GM23248 (cell line): ENCODE data around the gene NIPBL. TPM values are rescaled to one million over a fixed set of nuclear protein-coding genes. Genes with fewer than 3 reads are reported as not detected.

Source experiments
- DNase-seq: peaks from one replicate; pipeline ENCODE4 v3.0.0-alpha.2; 2015
- H2AFZ ChIP-seq: fragments of 200-600 bp; sonication (generic); 2 replicates; pipeline ENCODE4 v1.6.1; 2016; ENCODE audit warnings: antibody characterized with exemption
- H3F3A ChIP-seq: fragments of 200-600 bp; sonication (generic); 2 replicates; pipeline ENCODE4 v1.6.1; 2016; ENCODE audit warnings: mild to moderate bottlenecking, antibody characterized with exemption, mixed run types; ENCODE audit not compliant: insufficient read depth
- H3K27ac ChIP-seq: fragments of 200-600 bp; sonication (generic); 2 replicates; pipeline ENCODE4 v1.5.1; 2016; ENCODE audit warnings: mild to moderate bottlenecking
- H3K27me3 ChIP-seq: fragments of 200-600 bp; sonication (generic); replicated peaks from 2 replicates; pipeline ENCODE4 v1.6.1; 2016; ENCODE audit warnings: mild to moderate bottlenecking; ENCODE audit not compliant: insufficient read depth
- H3K36me3 ChIP-seq: fragments of 200-600 bp; sonication (generic); 2 replicates; pipeline ENCODE4 v1.6.1; 2016; ENCODE audit warnings: low read depth, mild to moderate bottlenecking
- H3K4me1 ChIP-seq: fragments of 200-600 bp; sonication (generic); 2 replicates; pipeline ENCODE4 v1.6.1; 2016; ENCODE audit warnings: mild to moderate bottlenecking; ENCODE audit not compliant: insufficient read depth
- H3K4me2 ChIP-seq: fragments of 200-600 bp; sonication (generic); one replicate; pipeline ENCODE4 v1.6.1; 2016; ENCODE audit warnings: mild to moderate bottlenecking; ENCODE audit not compliant: unreplicated experiment
- H3K4me3 ChIP-seq: fragments of 200-600 bp; sonication (generic); 2 replicates; pipeline ENCODE4 v1.5.1; 2016; ENCODE audit warnings: mild to moderate bottlenecking
- H3K79me2 ChIP-seq: fragments of 200-600 bp; sonication (generic); 2 replicates; pipeline ENCODE4 v1.6.1; 2016; ENCODE audit warnings: mild to moderate bottlenecking; ENCODE audit not compliant: insufficient read depth
- H3K9ac ChIP-seq: fragments of 200-600 bp; sonication (generic); 2 replicates; pipeline ENCODE4 v1.6.1; 2016; ENCODE audit warnings: mild to moderate bottlenecking
- H3K9me2 ChIP-seq: fragments of 200-600 bp; sonication (generic); 2 replicates; pipeline ENCODE4 v1.6.1; 2016; ENCODE audit warnings: mixed run types, mild to moderate bottlenecking, moderate library complexity; ENCODE audit not compliant: insufficient read depth
- H3K9me3 ChIP-seq: fragments of 200-600 bp; sonication (generic); one replicate; pipeline ENCODE4 v1.6.1; 2017; ENCODE audit warnings: low read depth
- H4K20me1 ChIP-seq: fragments of 200-600 bp; sonication (generic); 2 replicates; pipeline ENCODE4 v1.6.0; 2016; ENCODE audit not compliant: insufficient read depth
- EZH2 ChIP-seq: fragments of 200-600 bp; sonication (generic); IDR thresholded peaks from 2 replicates; pipeline ENCODE4 v1.6.1; 2018; ENCODE audit warnings: antibody characterized with exemption, mild to moderate bottlenecking; ENCODE audit not compliant: insufficient read depth, poor library complexity, severe bottlenecking
- EZH2phosphoT487 ChIP-seq: fragments of 200-600 bp; sonication (generic); IDR thresholded peaks from 2 replicates; pipeline ENCODE4 v1.6.1; 2018; ENCODE audit warnings: antibody characterized with exemption, moderate library complexity, mild to moderate bottlenecking, low read depth; ENCODE audit not compliant: insufficient read depth
- WGBS, 2 experiments: methylation state at CpG; one replicate each; pipeline ENCODE4 v1.1.6; 2015 to 2017; ENCODE audit warnings: low lambda C conversion rate in 2 of 2, low coverage in 1 of 2; ENCODE audit errors: missing lambda C conversion rate in 2 of 2; 5-methylcytosine and 5-hydroxymethylcytosine counted together
- in situ Hi-C: fragments of 300-500 bp; cut with MboI; formaldehyde crosslinking; loops from 2 replicates; pipeline ENCODE4 v1.15.0; 2020
- polyA plus RNA-seq: library from polyadenylated mRNA; unstranded; fragments of >200 nt; fragmentation: Nextera tagmentation; extraction: Ambion mirVana; gene quantifications from 2 replicates; pipeline ENCODE4 v1.2.1, GENCODE V29; 2016
- total RNA-seq: library from RNA; depleted of rRNA; stranded (reverse); fragments of >200 nt; shearing (Covaris generic); gene quantifications from 2 replicates; pipeline ENCODE4 v1.2.3, GENCODE V29; 2014

NIPBL gene
- total and polyA plus RNA-seq, 2 experiments from 2014 or later = 12.5 to 15.7 TPM

- in situ Hi-C loops = no loop called here
- 96 to 98% methylated on average over 18 of the region's 18 CpGs for WGBS, 2 experiments
- peaks cover 33% of the 10 kb centered on the region for H4K20me1 ChIP-seq
These were observed 9.3 kb downstream of the NIPBL start for GRCh38 chr5:36885566-36886485.

DNA sequence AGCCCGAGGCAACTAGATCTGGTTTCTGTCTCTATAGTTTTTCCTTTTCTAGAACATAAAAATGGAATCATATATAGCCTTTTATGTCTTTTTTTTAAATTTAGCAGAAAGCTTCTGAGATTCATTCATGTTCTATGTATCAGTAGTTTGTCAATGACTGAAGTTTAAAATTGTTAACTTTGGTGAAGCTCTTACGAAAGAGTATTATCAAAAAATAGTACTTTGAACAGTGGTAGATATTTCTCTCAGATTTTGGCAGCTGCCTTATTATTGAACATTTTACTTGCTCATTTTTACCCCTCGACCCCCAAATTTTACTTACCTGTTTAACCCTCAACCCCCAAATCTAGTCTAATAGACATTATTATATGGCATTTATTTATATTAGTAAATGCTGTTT is 10.2 kb downstream of the NIPBL start:
- Histone ChIP-seq H3K36me3 (no peaks in the 10 kb centered on the region), H3K9ac (no peak overlapping the region), H2AFZ (no peak overlapping the region), H4K20me1 (peaks cover 33% of the 10 kb centered on the region), H3K9me2 (no peaks in the 10 kb centered on the region), H3K27me3 (no peaks in the 10 kb centered on the region), H3K27ac (no peak overlapping the region), H3K79me2 (peaks cover 100% of the 10 kb centered on the region), H3K4me3 (no peak overlapping the region), H3K4me2 (no peak overlapping the region), H3F3A (no peaks in the 10 kb centered on the region), H3K9me3 (no peaks in the 10 kb centered on the region), H3K4me1 (peaks cover 3% of the 10 kb centered on the region; the same call in 1 of the 2 replicates)
- 91% methylated on average over 3 of the region's 3 CpGs for WGBS, 2 experiments
- no peak for DNase-seq
- in situ Hi-C loops = no loop called here
- TF ChIP-seq EZH2phosphoT487 (no peak), EZH2 (no peak)

More at GRCh38 chr5:36885566-36886485, 9.3 kb downstream of the NIPBL start:
- H3K27me3 ChIP-seq = no peaks in the 10 kb centered on the region
- DNase-seq = no peak
- peaks cover 13% of the 10 kb centered on the region for H3K4me1 ChIP-seq
- no peaks in the 10 kb centered on the region for H3K36me3 ChIP-seq
- no peak overlapping the region for H3K4me3 ChIP-seq
- no peaks in the 10 kb centered on the region for H3K9me2 ChIP-seq
- no peaks in the 10 kb centered on the region for H3F3A ChIP-seq
- no peak overlapping the region for H3K9ac ChIP-seq
- no peaks in the 10 kb centered on the region for H3K9me3 ChIP-seq
- no peak overlapping the region for H3K4me2 ChIP-seq
- TF ChIP-seq EZH2phosphoT487 (no peak), EZH2 (no peak)
- H3K79me2 ChIP-seq = peaks cover 100% of the 10 kb centered on the region
- H2AFZ ChIP-seq = no peak overlapping the region
- H3K27ac ChIP-seq = no peak overlapping the region

DNA sequence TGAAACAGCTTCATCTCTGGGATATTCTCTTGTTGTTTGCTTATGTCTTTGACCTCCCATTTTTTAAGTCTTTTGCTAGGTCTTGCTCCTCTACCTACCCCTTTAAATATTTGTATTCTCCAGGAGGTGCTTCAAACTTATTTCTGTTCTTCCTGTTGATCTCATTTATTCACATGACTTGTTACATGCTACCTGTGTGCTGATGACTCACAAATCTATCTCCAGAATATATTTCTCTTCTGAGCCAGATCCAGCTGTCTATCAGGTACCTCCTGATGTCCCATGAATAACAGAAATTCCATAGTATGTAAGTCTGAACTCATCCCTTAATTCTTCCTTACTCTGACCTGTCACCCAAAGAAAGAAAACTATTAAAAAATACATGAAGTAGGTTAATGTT is 11.0 kb downstream of the NIPBL start:
- Histone ChIP-seq H3K9ac (no peak overlapping the region), H3F3A (no peaks in the 10 kb centered on the region), H3K27me3 (no peaks in the 10 kb centered on the region), H3K9me2 (no peaks in the 10 kb centered on the region), H3K4me3 (no peak overlapping the region), H3K9me3 (no peaks in the 10 kb centered on the region), H3K4me1 (no peaks in the 10 kb centered on the region), H3K4me2 (no peak overlapping the region), H4K20me1 (peaks cover 31% of the 10 kb centered on the region), H2AFZ (no peak overlapping the region), H3K27ac (no peak overlapping the region), H3K79me2 (peaks cover 98% of the 10 kb centered on the region), H3K36me3 (no peaks in the 10 kb centered on the region)
- in situ Hi-C loops = no loop called here
- no peak for TF ChIP-seq EZH2phosphoT487
- no peak for TF ChIP-seq EZH2
- no peak for DNase-seq

DNA sequence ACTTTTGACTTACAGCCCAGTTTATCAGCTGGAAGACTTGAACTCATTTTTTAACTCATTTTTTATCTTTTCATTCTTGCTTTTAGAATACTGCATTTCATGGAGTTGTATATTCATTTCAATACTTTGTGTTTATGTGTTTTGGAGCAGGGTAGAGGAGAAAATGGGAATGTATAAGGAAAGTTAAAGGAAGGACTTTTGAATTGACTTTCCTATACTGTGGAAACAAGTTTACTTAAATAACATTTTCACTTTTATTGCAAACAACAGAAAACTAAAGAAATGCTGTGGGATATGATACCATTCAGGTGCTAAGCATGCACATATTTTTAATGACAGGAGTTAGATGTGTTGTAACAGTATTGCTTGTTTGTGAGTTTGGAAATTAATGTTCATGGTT is 11.7 kb downstream of the NIPBL start:
- Histone ChIP-seq H3K27ac (no peak overlapping the region), H3K9ac (no peak overlapping the region), H3F3A (no peaks in the 10 kb centered on the region), H3K27me3 (no peaks in the 10 kb centered on the region), H4K20me1 (peaks cover 30% of the 10 kb centered on the region), H2AFZ (no peak overlapping the region), H3K79me2 (peaks cover 98% of the 10 kb centered on the region), H3K4me1 (no peaks in the 10 kb centered on the region), H3K9me3 (no peaks in the 10 kb centered on the region), H3K9me2 (no peaks in the 10 kb centered on the region), H3K4me2 (no peak overlapping the region), H3K36me3 (no peaks in the 10 kb centered on the region), H3K4me3 (no peak overlapping the region)
- TF ChIP-seq EZH2phosphoT487 (no peak), EZH2 (no peak)
- in situ Hi-C loops = no loop called here
- no peak for DNase-seq

DNA sequence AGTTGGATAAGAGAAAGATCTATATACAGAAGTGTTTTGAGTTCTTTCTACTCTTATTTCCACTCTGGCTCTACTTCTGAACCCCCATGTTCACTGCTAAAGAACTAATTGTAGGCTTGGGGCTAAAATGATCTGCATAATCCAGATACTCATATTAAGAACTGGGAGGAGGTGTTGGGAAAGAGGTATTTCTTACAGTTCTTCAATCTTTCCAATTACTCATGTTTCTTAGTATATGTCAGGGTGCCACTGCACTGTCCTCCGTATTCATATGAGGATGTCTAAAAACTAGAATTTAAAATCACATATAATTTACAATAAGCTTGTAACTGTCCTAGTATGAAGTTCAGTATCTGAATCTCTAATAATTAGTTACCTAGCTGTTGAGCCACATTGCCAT is 12.7 kb downstream of the NIPBL start:
- no peak overlapping the region for H3K9ac ChIP-seq
- H3K9me2 ChIP-seq = no peaks in the 10 kb centered on the region
- H3K79me2 ChIP-seq = peaks cover 98% of the 10 kb centered on the region
- no peak overlapping the region for H3K4me3 ChIP-seq
- no peak for DNase-seq
- in situ Hi-C loops = no loop called here
- H3K4me2 ChIP-seq = no peak overlapping the region
- H3K27me3 ChIP-seq = no peaks in the 10 kb centered on the region
- H3K9me3 ChIP-seq = no peaks in the 10 kb centered on the region
- H2AFZ ChIP-seq = no peak overlapping the region
- TF ChIP-seq EZH2 = no peak
- TF ChIP-seq EZH2phosphoT487 = no peak
- 97 to 100% methylated on average over 1 of the region's 1 CpG for WGBS, 2 experiments
- no peaks in the 10 kb centered on the region for H3K4me1 ChIP-seq
- H3K36me3 ChIP-seq = no peaks in the 10 kb centered on the region
- H4K20me1 ChIP-seq = peaks cover 32% of the 10 kb centered on the region
- H3F3A ChIP-seq = no peaks in the 10 kb centered on the region
- H3K27ac ChIP-seq = no peak overlapping the region
